IPS-11a (cell line): ENCODE measurements around the gene CALML3.

Experiments used
- H3K4me3 ChIP-seq: one replicate; pipeline ENCODE4 v1.5.1; 2013; ENCODE audit warnings: low read depth, low read length, control low read depth

Gene CALML3

GRCh38 chr10:5523796-5524574 lies 776 bp upstream of the CALML3 start:
- no peak overlapping the region for H3K4me3 ChIP-seq

- no peak overlapping the region for H3K4me3 ChIP-seq
Measured at GRCh38 chr10:5525561-5526341, 990 bp downstream of the CALML3 start.

- H3K4me3 ChIP-seq, result no peak overlapping the region
Measured at GRCh38 chr10:5526691-5527331, 2.0 kb downstream of the CALML3 start.

- no peak overlapping the region for H3K4me3 ChIP-seq
Measured at GRCh38 chr10:5527332-5528200, 2.8 kb downstream of the CALML3 start.

- no peak overlapping the region for H3K4me3 ChIP-seq
Measured at GRCh38 chr10:5528989-5529701, 4.4 kb downstream of the CALML3 start.

GRCh38 chr10:5529702-5530411 lies 5.1 kb downstream of the CALML3 start:
- H3K4me3 ChIP-seq, result no peak overlapping the region

GRCh38 chr10:5530412-5530806 lies 5.6 kb downstream of the CALML3 start:
- no peak overlapping the region for H3K4me3 ChIP-seq

- no peak overlapping the region for H3K4me3 ChIP-seq
Measured at GRCh38 chr10:5530846-5531557, 6.2 kb downstream of the CALML3 start.

- H3K4me3 ChIP-seq, result no peak overlapping the region
Measured at GRCh38 chr10:5531558-5532306, 7.0 kb downstream of the CALML3 start.

GRCh38 chr10:5532307-5532605 lies 7.5 kb downstream of the CALML3 start:
- H3K4me3 ChIP-seq, result no peak overlapping the region

- no peak overlapping the region for H3K4me3 ChIP-seq
Measured at GRCh38 chr10:5532618-5533097, 7.9 kb downstream of the CALML3 start.

- H3K4me3 ChIP-seq, result no peak overlapping the region
Measured at GRCh38 chr10:5533098-5533731, 8.5 kb downstream of the CALML3 start.

- no peak overlapping the region for H3K4me3 ChIP-seq
Measured at GRCh38 chr10:5534051-5534821, 9.5 kb downstream of the CALML3 start.

GRCh38 chr10:5534880-5535856 lies 10.4 kb downstream of the CALML3 start:
- H3K4me3 ChIP-seq, result no peak overlapping the region

- no peak overlapping the region for H3K4me3 ChIP-seq
Measured at GRCh38 chr10:5536486-5537081, 11.8 kb downstream of the CALML3 start.
